Activated T-cell treated with anti-CD3 and anti-CD28 coated beads for 4 hours (primary cell): Measurements from ENCODE around the gene KIF20A.
A peak's percentile ranks its signal among the peaks of the same experiment; 100 is the strongest.
"Not testable (repeated sequence)": the region's sequence is repeated elsewhere in the genome, so short reads cannot be mapped to it uniquely, and the experiment has no call there.

Experiments
- DNase-seq: peaks from one replicate; pipeline ENCODE4 v3.0.0-alpha.2; 2020

The KIF20A gene

DNA sequence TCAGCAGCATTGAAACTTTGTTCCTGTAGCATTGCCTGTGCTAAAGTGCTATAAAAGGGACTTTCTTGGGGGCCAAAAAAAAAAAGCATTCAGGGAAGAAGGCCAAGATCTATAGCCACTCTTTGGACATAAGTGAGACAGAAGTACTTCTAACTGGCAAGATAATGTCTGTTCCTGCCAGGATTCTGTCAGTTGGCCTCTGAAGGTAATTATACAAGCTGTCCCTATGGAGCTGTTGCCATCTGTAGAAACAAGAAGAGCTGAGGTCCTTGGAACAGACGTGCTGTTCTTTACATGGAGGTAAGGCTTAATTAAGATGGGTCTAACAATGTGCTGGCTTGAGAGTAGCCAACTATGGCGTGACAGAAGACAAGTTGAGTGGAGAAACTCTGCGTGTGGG, 9.7 kb downstream of the KIF20A start:
- DNase-seq: no peak

DNA sequence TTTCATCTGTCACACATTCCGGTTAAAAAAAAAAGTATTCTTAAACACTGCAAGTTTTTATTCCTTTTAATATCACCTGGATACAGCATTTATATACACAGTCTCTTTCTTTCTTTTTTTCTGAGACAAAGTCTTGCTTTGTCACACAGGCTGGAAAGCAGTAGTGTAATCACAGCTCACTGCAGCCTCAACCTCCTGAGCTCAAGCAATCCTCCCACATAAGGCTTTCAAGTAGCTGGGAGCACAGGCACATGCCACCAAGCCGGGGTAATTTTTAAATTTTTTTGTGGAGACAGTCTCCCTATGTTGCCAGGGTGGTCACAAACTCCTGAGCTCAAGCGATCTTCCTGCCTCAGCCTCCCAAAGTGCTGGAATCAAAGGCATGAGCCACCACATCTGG, 13.9 kb downstream of the KIF20A start:
- DNase-seq: no peak

DNA sequence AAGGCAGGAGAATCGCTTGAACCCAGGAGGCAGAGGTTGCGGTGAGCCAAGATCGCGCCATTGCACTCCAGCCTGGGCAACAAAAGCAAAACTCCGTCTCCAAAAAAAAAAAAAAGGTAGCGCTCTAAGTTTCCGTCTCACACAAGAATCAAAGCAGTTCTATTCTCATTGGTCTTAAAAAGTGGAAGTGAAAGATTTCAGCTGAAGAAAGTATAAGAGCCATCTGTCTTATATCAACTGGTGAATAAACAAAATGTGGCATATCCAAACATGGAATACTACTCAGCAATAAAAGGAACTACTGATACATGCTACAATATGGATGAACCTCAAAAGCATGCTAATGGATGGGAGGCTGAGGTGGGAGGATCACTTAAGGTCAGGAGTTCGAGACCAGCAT, 14.9 kb downstream of the KIF20A start:
- not testable (repeated sequence) for DNase-seq

DNA sequence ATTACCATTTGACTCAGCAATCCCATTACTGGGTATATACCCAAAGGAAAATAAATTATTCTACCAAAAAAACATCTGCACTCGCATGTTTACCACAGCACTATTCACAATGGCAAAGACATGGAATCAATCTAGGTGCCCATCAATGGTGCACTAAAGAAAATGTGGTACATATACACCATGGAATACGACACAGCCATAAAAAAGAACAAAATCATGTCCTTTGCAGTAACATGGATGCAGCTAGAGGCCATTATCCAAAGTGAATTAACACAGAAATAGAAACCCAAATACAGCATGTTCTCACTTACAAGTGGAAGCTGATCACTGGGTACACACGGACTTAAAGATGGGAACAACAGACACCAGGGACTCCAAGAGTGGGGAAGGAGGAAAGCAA, 32.1 kb downstream of the KIF20A start:
- DNase-seq: no peak

DNA sequence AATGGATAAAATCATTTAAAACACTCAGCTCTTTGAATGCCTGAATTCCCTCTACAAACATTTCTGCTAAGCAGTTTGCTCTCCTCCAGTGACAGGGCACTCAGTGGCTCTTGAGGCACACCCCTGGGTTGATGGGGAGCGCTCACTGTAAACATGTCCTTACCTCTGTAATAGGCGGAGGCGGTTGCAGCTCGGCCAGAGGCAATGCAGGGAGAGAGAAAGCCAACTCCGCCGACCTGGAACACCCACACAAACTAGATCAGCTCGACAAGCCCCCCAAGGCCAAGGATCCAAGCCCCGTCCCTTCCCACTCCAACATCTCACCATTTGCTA, 33.9 kb downstream of the KIF20A start:
- no peak for DNase-seq

DNA sequence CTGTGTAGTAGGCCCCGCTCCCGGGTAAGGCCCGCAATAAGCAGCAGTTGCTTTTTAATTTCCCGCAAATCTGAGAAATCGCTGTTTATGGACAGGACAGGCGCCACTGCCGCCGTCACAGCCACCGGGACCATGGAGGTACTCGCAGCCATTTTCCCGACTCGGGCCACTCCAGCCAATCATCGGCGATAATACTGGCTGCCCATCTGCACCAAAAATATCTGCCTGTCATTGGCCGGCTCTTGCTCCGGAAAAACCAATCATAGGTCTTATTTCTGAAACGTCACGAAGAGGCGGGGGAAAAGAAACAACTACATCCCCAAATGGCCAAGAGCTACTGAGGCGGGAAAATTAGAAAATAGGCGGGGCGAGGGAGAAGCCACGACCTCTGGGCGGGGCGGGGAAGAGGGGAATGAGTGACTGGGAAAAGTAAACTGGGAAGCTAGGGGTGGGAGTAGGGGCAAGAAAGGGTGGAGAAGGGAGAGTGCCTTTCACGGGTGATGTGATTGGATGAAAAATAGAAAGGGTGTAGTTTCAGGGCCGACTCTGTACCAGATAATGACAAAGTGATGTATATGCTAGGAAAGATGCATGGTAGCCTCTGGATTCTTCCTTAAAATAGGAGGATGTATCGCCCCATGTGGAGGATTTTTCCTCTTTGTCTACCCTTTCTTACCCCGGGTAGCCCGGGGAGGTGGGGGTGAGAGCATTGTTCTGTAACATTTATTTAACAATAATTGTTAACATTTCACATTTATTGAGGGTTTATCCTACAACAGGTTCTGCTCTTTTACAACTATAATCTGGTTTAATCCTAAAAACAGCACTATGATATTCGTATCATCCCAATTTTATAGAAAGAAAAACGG, 34.5 kb downstream of the KIF20A start, which contains the start of gene CDC23:
CDC23 (minus strand) TSS at position 163 of the 869 bp plus-strand sequence; CDS start at position 152, 11 bp downstream.
- peak; percentile 84 for DNase-seq

DNA sequence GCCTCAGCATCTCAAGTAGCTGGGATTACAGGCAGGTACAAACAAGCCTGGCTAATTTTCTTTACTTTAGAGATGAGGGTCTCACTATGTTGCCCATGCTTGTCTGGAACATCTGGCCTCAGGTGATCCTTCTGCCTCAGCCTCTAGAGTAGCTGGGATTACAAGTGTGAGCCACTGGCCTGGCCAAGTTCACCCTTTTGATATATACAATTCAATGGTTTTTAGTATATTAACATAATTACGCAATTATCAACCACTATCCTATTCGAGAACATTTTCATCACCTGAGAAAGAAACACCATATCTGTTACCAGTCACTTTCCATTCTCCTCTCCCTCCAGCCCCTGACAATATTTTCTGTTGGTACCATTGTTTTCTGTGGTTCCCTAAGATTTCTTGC, 37.9 kb downstream of the KIF20A start:
- DNase-seq: no peak

DNA sequence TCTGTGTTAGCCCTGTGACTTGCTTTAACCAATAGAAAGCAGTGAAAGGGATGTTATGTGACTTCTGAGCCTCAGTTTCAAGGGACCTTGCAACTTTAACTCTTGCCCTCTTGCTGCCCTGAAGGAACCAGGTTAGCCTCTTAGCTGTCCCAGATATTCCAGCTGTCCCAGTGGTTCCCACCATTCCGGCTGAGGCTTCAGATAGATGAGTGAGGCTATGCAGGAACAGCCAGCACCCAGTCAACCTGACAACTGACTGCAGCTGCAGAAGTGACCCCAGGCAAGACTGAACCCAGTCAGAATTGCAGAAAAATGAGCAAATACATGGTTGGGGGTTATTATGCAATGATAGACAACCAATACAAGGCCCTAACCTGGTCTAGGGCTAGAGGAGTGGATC, 44.6 kb downstream of the KIF20A start:
- DNase-seq: no peak

DNA sequence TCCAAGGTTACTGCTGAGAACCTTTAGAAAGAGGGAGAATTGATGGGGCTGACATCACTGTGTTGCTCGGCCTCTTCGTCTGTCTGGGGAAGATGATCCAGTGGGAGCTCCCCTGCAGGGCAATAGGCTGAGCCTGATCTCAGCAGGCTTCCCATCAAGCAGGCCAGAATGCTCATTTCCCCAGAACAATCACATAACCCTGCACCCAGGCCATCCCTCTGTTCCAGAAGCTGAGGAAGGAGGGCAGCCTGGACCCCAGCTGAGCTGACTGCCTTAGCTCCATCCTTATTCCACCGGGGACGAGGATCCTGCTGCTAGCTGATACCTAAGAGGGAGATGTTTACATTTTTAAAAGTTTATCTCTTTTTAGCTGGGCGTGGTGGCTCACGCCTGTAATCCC, 45.8 kb downstream of the KIF20A start:
- no peak for DNase-seq

DNA sequence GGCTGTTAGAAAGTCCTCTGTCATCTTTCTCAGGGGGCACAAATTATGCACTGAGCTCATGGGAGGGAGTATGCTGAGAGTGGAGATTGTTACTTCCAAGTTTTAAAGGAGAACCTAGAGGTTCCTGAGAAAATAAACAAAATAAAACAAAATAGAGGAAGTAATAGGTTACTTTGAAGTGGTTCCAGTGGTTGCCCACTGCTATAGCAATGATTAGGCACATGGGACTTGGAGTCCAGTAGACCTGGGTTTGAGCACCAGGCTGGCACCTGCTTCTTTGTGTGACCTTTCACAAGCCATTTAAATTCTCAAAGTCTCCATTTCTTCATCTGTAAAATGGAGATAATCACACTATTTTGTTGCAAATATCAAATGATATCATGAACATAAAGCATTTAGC, 48.0 kb downstream of the KIF20A start:
- no peak for DNase-seq

DNA sequence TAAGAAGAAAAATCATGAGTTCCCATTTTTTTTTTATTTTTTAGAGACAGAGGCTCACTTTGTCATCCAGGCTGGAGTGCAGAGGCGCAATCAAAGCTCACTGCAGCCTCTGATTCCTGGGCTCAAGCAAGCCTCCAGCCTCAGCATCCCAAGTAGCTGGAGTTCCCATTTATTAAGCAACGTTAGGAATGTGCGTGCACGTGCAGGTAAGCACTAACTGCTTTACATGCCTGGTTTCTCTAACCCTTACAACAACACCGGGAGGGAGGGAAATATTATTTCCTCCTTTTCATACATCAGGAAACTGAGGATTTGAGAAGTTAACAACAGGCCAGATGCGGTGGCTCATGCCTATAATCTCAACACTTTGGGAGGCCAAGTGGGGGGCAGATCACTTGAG, 50.5 kb downstream of the KIF20A start:
- no peak for DNase-seq

DNA sequence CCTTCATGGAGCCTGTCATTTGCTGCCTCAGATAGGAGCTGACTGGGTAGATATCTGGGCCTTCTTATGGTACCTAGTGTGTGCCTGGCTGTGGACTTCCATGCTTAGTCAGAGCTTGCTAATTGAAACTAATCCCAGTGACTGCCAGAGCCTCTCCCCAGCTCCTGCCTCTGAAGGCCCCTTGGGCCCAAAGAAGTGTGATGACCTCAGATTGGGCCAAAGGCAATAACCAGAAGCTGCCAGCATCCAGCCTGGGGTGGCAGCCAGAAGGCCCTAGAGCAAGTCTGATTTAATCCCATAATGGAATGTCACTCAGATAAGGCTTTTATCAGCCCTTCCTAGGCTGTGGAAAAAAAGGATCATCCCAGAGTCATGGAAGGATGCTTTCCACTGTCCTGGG, 51.3 kb downstream of the KIF20A start:
- DNase-seq: no peak

DNA sequence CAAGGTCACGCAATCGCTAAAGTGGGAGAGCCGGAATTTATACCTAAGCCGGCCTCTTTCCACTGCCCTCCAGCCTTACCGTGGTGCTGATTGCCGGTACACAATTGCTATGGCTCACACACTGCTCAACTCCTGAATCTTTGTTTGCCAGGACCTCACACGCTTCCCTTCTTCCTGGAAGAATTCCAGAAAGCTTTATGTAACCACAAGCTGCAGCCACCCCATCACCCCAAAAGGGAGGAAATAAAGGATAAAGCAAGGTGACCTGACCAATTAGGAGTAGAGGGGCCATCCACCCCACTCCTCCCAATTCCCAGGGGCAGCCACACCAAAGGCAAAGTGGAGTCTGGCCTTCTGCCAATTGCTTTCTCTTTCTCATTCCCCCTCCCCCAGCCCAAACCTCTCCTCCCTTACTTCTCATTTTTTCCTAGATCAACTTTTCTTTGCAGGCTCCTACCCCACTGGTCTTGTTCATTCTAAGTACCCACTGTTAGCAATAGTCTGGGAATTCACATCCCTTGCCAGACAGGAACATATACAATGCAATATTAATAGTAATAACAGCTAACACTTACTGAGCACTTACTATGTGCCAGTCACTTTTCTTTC, 52.2 kb downstream of the KIF20A start:
- no peak for DNase-seq

DNA sequence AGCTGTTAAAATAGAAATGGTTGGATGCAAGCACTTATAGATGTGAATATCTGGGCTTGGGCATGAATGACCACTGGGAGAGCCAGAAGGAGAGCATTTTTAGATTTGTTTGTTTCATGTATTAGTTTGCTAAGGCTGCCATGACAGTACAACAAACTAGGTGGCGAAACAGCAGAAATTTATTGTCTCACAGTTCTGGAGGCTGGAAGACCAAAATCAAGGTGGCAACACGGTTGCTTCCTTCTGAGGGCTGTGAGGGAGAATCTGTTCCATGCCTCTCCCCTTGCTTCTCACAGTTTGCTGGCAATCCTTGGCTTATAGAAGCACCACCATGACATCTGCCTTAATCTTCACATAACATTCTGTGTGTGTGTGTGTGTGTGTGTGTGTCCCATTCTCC, 54.4 kb downstream of the KIF20A start:
- DNase-seq: no peak

DNA sequence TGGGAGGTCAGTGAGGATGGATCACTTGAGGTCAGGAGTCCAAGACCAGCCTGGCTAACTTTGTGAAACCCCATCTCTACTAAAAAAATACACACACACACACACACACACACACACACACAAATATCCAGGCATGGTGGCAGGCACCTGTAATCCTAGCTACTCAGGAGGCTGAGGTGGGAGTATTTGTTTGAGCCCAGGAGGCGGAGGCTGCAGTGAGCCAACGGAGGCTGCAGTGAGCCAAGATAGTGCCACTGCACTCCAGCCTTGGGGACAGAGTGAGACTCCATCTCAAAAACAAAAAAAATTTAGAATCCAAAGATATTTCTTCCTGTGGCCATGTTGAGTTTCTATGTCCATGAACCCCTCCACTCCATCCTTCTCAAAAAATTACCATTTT, 55.7 kb downstream of the KIF20A start:
- no peak for DNase-seq
